ENCODE results near the gene ENDOD1. TPM values are rescaled to one million over a fixed set of nuclear protein-coding genes. Genes with fewer than 3 reads are reported as not detected.

The ENDOD1 gene
- total RNA-seq, 6 experiments from 2014 or later, result 3.8 to 8.0 (median 6.2) TPM

DNA sequence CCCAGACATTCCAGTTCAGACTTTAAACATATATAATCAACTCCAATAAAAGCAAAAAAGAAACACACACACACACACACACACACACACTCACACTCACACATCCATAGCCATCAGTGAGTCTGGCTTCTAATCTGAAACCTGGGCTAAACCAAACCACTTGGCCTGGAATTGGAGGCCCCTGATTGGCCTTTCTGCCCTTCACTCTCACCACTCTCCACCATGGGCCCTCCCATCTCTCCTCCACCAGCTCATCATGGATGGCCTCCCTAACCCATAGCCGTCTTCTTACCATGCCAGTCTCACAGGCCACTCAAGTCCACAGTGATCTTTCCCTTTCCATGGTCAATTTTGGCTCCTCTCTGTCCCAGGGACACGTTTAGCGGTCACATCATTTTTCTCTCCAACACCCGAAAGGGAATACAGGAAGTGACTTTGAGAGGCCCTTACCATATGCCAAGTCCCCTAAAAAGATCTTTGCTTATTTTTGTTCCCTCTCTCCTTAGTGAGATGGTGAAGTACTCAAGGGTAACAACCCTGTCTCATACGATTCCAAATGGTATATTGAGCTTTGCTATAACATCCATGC is 66.6 kb downstream of the ENDOD1 start:
- ATAC-seq (no peak), DNase-seq (no peak)
- intact Hi-C loops (cut with DNase I), result loop anchor here in 1 of 2 donors (10.0 kb wide), 1 partner anchor 189 kb away; no protein-coding TSS in a partner anchor
- H3K36me3 ChIP-seq, result no peaks in the 10 kb centered on the region
- H3K4me1 ChIP-seq, result no peaks in the 10 kb centered on the region
- TF ChIP-seq, protein P1, sequence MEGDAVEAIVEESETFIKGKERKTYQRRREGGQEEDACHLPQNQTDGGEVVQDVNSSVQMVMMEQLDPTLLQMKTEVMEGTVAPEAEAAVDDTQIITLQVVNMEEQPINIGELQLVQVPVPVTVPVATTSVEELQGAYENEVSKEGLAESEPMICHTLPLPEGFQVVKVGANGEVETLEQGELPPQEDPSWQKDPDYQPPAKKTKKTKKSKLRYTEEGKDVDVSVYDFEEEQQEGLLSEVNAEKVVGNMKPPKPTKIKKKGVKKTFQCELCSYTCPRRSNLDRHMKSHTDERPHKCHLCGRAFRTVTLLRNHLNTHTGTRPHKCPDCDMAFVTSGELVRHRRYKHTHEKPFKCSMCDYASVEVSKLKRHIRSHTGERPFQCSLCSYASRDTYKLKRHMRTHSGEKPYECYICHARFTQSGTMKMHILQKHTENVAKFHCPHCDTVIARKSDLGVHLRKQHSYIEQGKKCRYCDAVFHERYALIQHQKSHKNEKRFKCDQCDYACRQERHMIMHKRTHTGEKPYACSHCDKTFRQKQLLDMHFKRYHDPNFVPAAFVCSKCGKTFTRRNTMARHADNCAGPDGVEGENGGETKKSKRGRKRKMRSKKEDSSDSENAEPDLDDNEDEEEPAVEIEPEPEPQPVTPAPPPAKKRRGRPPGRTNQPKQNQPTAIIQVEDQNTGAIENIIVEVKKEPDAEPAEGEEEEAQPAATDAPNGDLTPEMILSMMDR (IDR thresholded peaks at IDR 0.05), result no peak
- TF ChIP-seq POLR2A (IDR thresholded peaks at IDR 0.05), result no peak
- no peak overlapping the region for H3K27ac ChIP-seq
- H3K9me3 ChIP-seq, result no peaks in the 10 kb centered on the region
- WGBS (ENCODE audit: insufficient coverage, low coverage, low lambda C conversion rate, missing lambda C conversion rate), result 66% methylated on average over 5 of the region's 5 CpGs
- H3K27me3 ChIP-seq, result no peaks in the 10 kb centered on the region
- no peak overlapping the region for H3K4me3 ChIP-seq

DNA sequence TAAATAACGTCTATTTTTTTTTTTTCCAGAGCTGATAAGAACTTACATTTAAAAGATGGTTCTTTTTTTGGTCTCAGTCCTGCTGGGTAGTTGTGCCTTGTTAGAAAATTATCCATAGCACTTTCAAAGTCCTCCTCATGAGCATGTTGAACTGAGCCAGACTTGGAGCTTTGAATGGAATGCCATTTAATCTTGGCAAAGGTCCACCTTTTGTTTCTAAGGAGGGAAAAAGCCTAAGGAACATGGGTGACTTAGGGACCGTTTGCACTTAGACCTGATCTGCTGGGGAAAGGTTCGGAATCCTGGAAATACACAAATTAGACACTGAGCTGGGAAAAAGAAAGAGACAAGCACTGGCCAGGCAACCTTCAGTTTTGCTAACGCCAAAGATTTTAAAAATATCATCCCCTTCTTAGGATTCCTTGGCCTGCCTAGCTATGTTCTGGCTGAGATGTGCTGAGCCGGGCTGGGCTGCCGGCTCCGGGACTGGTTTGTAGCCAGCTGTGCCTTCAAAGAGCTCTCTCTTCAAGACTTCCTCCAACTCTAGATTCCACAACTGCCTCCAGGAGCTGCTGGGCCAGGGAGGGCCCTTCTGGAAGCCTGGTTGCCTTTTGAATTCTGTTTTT is 67.4 kb downstream of the ENDOD1 start:
- Histone ChIP-seq H3K27ac (no peak overlapping the region), H3K9me3 (no peaks in the 10 kb centered on the region), H3K27me3 (no peaks in the 10 kb centered on the region), H3K4me1 (no peaks in the 10 kb centered on the region), H3K36me3 (no peaks in the 10 kb centered on the region), H3K4me3 (no peak overlapping the region)
- intact Hi-C loops (cut with DNase I), result loop anchor here in 1 of 2 donors (10.0 kb wide), 1 partner anchor 188 kb away; no protein-coding TSS in a partner anchor
- 79% methylated on average over 5 of the region's 7 CpGs for WGBS (ENCODE audit: insufficient coverage, low coverage, low lambda C conversion rate, missing lambda C conversion rate)
- DNase-seq, result no peak
- ATAC-seq, result no peak
- TF ChIP-seq POLR2A (IDR thresholded peaks at IDR 0.05), result no peak
- TF ChIP-seq, protein P1 (IDR thresholded peaks at IDR 0.05), result no peak

DNA sequence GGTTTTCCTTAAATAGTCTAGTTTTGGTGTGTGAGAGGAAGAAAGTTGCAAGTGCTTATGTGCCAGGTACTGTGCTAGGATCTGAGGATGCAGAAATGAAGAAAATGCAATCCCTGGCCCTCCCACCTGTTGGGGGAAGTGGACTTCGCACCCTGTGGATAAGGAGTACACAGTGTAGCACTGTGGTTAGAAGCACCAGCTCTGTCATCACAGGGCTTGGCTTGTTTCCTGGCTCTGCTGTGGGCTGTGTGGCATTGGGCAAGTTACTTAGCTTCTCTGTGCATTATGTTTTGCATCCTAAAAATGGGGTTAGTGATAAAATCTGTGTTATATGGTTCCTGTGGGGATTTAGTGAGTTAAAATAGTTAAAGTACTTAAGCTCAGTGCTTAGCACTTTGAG is 68.2 kb downstream of the ENDOD1 start:
- Histone ChIP-seq H3K4me3 (no peak overlapping the region), H3K9me3 (no peaks in the 10 kb centered on the region), H3K4me1 (no peaks in the 10 kb centered on the region), H3K27me3 (no peaks in the 10 kb centered on the region), H3K27ac (no peak overlapping the region), H3K36me3 (no peaks in the 10 kb centered on the region)
- intact Hi-C loops (cut with DNase I), result loop anchor here in 1 of 2 donors (10.0 kb wide), 1 partner anchor 187 kb away; no protein-coding TSS in a partner anchor
- 60% methylated on average over 1 of the region's 1 CpG for WGBS (ENCODE audit: insufficient coverage, low coverage, low lambda C conversion rate, missing lambda C conversion rate)
- DNase-seq (no peak), ATAC-seq (no peak)
- TF ChIP-seq, protein P1 (IDR thresholded peaks at IDR 0.05), result no peak
- no peak for TF ChIP-seq POLR2A (IDR thresholded peaks at IDR 0.05)

DNA sequence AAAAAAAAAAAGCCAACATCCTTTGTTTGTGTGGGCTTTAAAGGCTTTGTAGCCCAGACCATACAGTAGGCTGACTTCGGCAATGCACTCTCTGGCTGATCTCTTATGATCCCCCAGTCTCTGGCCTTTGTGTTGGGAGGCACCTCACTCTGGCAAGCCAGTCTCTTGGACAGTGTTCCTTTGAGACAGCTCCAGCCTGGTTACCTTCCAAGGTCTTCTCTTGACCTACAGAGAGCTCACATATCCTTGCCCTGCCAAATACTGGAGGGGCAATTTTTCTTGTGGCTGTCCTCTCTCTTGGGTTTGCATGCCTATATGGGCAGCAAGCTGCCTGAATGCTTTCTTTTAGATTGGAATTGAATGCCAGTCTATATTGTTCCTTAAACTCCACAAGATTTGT is 71.6 kb downstream of the ENDOD1 start:
- 40% methylated on average over 1 of the region's 1 CpG for WGBS (ENCODE audit: insufficient coverage, low coverage, low lambda C conversion rate, missing lambda C conversion rate)
- H3K36me3 ChIP-seq, result no peaks in the 10 kb centered on the region
- H3K4me1 ChIP-seq, result no peaks in the 10 kb centered on the region
- ATAC-seq (no peak), DNase-seq (no peak)
- TF ChIP-seq, protein P1 (IDR thresholded peaks at IDR 0.05), result no peak
- TF ChIP-seq POLR2A (IDR thresholded peaks at IDR 0.05), result no peak
- no peak overlapping the region for H3K27ac ChIP-seq
- intact Hi-C loops (cut with DNase I), result no loop called here
- no peaks in the 10 kb centered on the region for H3K9me3 ChIP-seq
- no peak overlapping the region for H3K4me3 ChIP-seq
- H3K27me3 ChIP-seq, result no peaks in the 10 kb centered on the region

Measured in right lobe of liver (tissue), 6 donors.